H1 (cell line): Measurements from ENCODE around the gene TAF9. TPM values are rescaled to one million over a fixed set of nuclear protein-coding genes. Genes with fewer than 3 reads are reported as not detected.

Source experiments
- CTCF ChIA-PET: fragments of 300-600 bp; sonication (Branson Sonifier 250); formaldehyde crosslinking; loops from one replicate; lab custom pipeline; 2021; ENCODE audit not compliant: partially characterized antibody; lab: Charles Lee
- POLR2A ChIA-PET: fragments of 300-600 bp; sonication (Branson Sonifier 250); formaldehyde crosslinking; loops from one replicate; lab custom pipeline; 2021; ENCODE audit warnings: inconsistent platforms; ENCODE audit not compliant: partially characterized antibody; lab: Charles Lee
- DNase-seq, 2 experiments: peaks; one replicate each; pipeline versions ENCODE4 v3.0.0 to v3.0.0-alpha.2; 2010 to 2022; ENCODE audit warnings: low spot score in 2 of 2, low read depth in 1 of 2, mixed read lengths in 1 of 2
- FAIRE-seq: peaks from 2 replicates; lab custom pipeline; 2011; peaks lifted over from hg19 to GRCh38; lab: Jason Lieb, UNC
- H2AFZ ChIP-seq: 2 replicates; pipeline ENCODE4 v1.8.1; 2012; ENCODE audit warnings: low read length, inconsistent platforms
- H2AK5ac ChIP-seq: 2 replicates; pipeline ENCODE4 v1.6.1; 2013; ENCODE audit warnings: low read depth, low read length
- H2BK120ac ChIP-seq: replicated peaks from 2 replicates; pipeline ENCODE3; 2013; ENCODE audit warnings: low read depth, low read length, inconsistent platforms
- H2BK12ac ChIP-seq: 2 replicates; pipeline ENCODE4 v1.6.1; 2013; ENCODE audit warnings: low read depth, low read length
- H2BK15ac ChIP-seq: 2 replicates; pipeline ENCODE4 v1.6.1; 2013; ENCODE audit warnings: low read length
- H2BK20ac ChIP-seq: 2 replicates; pipeline ENCODE4 v1.6.1; 2013; ENCODE audit warnings: low read length
- H2BK5ac ChIP-seq: 2 replicates; pipeline ENCODE4 v1.6.1; 2013; ENCODE audit warnings: low read depth, low read length
- H3K14ac ChIP-seq: 2 replicates; pipeline ENCODE4 v1.6.1; 2013; ENCODE audit warnings: inconsistent platforms; ENCODE audit not compliant: insufficient read length
- H3K18ac ChIP-seq: 2 replicates; pipeline ENCODE4 v1.6.1; 2013; ENCODE audit warnings: low read length; ENCODE audit errors: extremely low read depth
- H3K23ac ChIP-seq: 2 replicates; pipeline ENCODE4 v1.6.1; 2013; ENCODE audit warnings: inconsistent platforms; ENCODE audit not compliant: insufficient read length
- H3K23me2 ChIP-seq: 2 replicates; pipeline ENCODE4 v1.6.1; 2013; ENCODE audit warnings: low read depth, low read length
- H3K27ac ChIP-seq: 2 replicates; pipeline ENCODE4 v1.6.1; 2011; ENCODE audit warnings: low read depth, low read length, inconsistent platforms
- H3K27me3 ChIP-seq, 4 experiments: replicated peaks in 1 of 4; 1 replicate in 1 of 4; 2 replicates in 3 of 4; pipeline versions ENCODE4 v1.6.1 to v1.8.1; 2011 to 2013; ENCODE audit warnings: low read length in 3 of 4, mild to moderate bottlenecking in 3 of 4, inconsistent platforms in 2 of 4, mixed read lengths in 2 of 4, moderate library complexity in 1 of 4; ENCODE audit not compliant: control insufficient read depth in 3 of 4, insufficient read depth in 3 of 4; ENCODE audit errors: extremely low read depth in 1 of 4
- H3K36me3 ChIP-seq, 4 experiments: 2 replicates each; pipeline versions ENCODE4 v1.6.1 to v1.8.1; 2011 to 2013; ENCODE audit warnings: mild to moderate bottlenecking in 4 of 4, low read length in 3 of 4, moderate library complexity in 2 of 4, control low read depth in 1 of 4, inconsistent platforms in 1 of 4; ENCODE audit not compliant: insufficient read depth in 4 of 4, control insufficient read depth in 2 of 4
- H3K4ac ChIP-seq: replicated peaks from 2 replicates; pipeline ENCODE3; 2013; ENCODE audit warnings: low read length, low read depth, mixed read lengths, inconsistent platforms; ENCODE audit not compliant: insufficient read length
- H3K4me1 ChIP-seq, 4 experiments: replicated peaks in 1 of 4; 1 replicate in 1 of 4; 2 replicates in 3 of 4; pipeline versions ENCODE4 v1.6.1 to v1.8.1; 2011 to 2013; ENCODE audit warnings: low read length in 3 of 4, inconsistent platforms in 2 of 4, mixed read lengths in 1 of 4; ENCODE audit not compliant: insufficient read depth in 4 of 4, control insufficient read depth in 3 of 4
- H3K4me2 ChIP-seq, 2 experiments: 2 replicates each; pipeline versions ENCODE4 v1.6.1 to v1.8.1; 2011 to 2013; ENCODE audit warnings: low read depth in 2 of 2, low read length in 2 of 2, control low read depth in 1 of 2, inconsistent platforms in 1 of 2, mild to moderate bottlenecking in 1 of 2; ENCODE audit not compliant: insufficient read depth in 1 of 2
- H3K4me3 ChIP-seq, 4 experiments: fragments of 200-600, 300-600 bp in 1 of 4; sonication (generic), shearing (Covaris generic), sonication (Bioruptor Twin) in 1 of 4; 2 replicates each; pipeline versions ENCODE4 v1.5.1 to v1.8.1; 2011 to 2016; ENCODE audit warnings: low read length in 4 of 4, low read depth in 3 of 4, control low read depth in 2 of 4, inconsistent platforms in 2 of 4, mild to moderate bottlenecking in 2 of 4, mixed read lengths in 1 of 4, moderate library complexity in 1 of 4; ENCODE audit not compliant: insufficient read depth in 2 of 4; ENCODE audit errors: extremely low read depth in 1 of 4
- H3K56ac ChIP-seq: replicated peaks from 2 replicates; pipeline ENCODE3; 2013; ENCODE audit warnings: low read depth, mild to moderate bottlenecking, mixed read lengths, low read length, inconsistent platforms; ENCODE audit not compliant: insufficient read length
- H3K79me1 ChIP-seq: 2 replicates; pipeline ENCODE4 v1.6.1; 2013; ENCODE audit warnings: low read depth, low read length, control low read depth
- H3K79me2 ChIP-seq, 2 experiments: 2 replicates each; pipeline versions ENCODE4 v1.6.1 to v1.8.1; 2012 to 2013; ENCODE audit warnings: low read length in 2 of 2, mild to moderate bottlenecking in 2 of 2, inconsistent platforms in 1 of 2; ENCODE audit not compliant: insufficient read depth in 2 of 2, control insufficient read depth in 1 of 2
- H3K9ac ChIP-seq, 4 experiments: replicated peaks in 1 of 4; 1 replicate in 1 of 4; 2 replicates in 3 of 4; pipeline versions ENCODE4 v1.6.1 to v1.8.1; 2011 to 2013; ENCODE audit warnings: low read depth in 3 of 4, low read length in 3 of 4, control low read depth in 2 of 4, mild to moderate bottlenecking in 2 of 4, moderate library complexity in 2 of 4, inconsistent platforms in 1 of 4; ENCODE audit errors: extremely low read depth in 1 of 4
- H3K9me3 ChIP-seq, 2 experiments: 2 replicates each; pipeline versions ENCODE4 v1.6.1 to v1.8.1; 2012 to 2013; ENCODE audit warnings: mild to moderate bottlenecking in 2 of 2, moderate library complexity in 2 of 2, control low read depth in 1 of 2, inconsistent platforms in 1 of 2, low read depth in 1 of 2, low read length in 1 of 2, mixed read lengths in 1 of 2; ENCODE audit not compliant: insufficient read depth in 2 of 2
- H4K20me1 ChIP-seq, 2 experiments: replicated peaks in 1 of 2; 2 replicates each; pipeline versions ENCODE3 to v1.8.1; 2011 to 2013; ENCODE audit warnings: inconsistent platforms in 2 of 2, low read length in 2 of 2, mild to moderate bottlenecking in 1 of 2; ENCODE audit not compliant: insufficient read depth in 2 of 2, control insufficient read depth in 1 of 2
- H4K5ac ChIP-seq: 2 replicates; pipeline ENCODE4 v1.6.1; 2013; ENCODE audit warnings: low read length, low read depth, mixed read lengths, inconsistent platforms; ENCODE audit not compliant: insufficient read length
- H4K8ac ChIP-seq: 2 replicates; pipeline ENCODE4 v1.8.0; 2013; ENCODE audit warnings: mild to moderate bottlenecking, moderate library complexity, low read length, inconsistent platforms; ENCODE audit not compliant: insufficient read depth; ENCODE audit errors: extremely low read depth
- H4K91ac ChIP-seq: replicated peaks from 2 replicates; pipeline ENCODE3; 2013; ENCODE audit warnings: low read length, mixed read lengths, inconsistent platforms; ENCODE audit not compliant: insufficient read length
- ASH2L ChIP-seq: fragments of 200-600, 300-600 bp; sonication (generic); IDR thresholded peaks from one replicate; pipeline ENCODE4 v1.7.1; 2017; ENCODE audit warnings: low read length
- BRCA1 ChIP-seq: IDR thresholded peaks from 2 replicates; pipeline ENCODE4 v1.6.1; 2012; ENCODE audit warnings: low read depth, low read length, improper control_type of control experiment
- CBX5 ChIP-seq: fragments of 300-800, 300-1000 bp; sonication (generic); IDR thresholded peaks from 2 replicates; pipeline ENCODE4 v1.7.1; 2016; ENCODE audit warnings: antibody characterized with exemption, low read length, low read depth
- CHD1 ChIP-seq: IDR thresholded peaks from 2 replicates; pipeline ENCODE4 v1.6.1; 2012; ENCODE audit warnings: low read depth, low read length, improper control_type of control experiment
- CREB1 ChIP-seq: IDR thresholded peaks from 2 replicates; pipeline ENCODE4 v1.6.1; 2012; ENCODE audit warnings: inconsistent platforms
- CTBP2 ChIP-seq: IDR thresholded peaks from 2 replicates; pipeline ENCODE4 v1.7.0; 2011; ENCODE audit warnings: borderline replicate concordance, mild to moderate bottlenecking, moderate library complexity, mixed read lengths, low read length; ENCODE audit not compliant: insufficient read depth, insufficient read length
- EP300 ChIP-seq, 2 experiments: IDR thresholded peaks; 1 replicate in 1 of 2; 2 replicates in 1 of 2; pipeline ENCODE4 v1.6.1; 2011 to 2012; ENCODE audit warnings: low read depth in 2 of 2, low read length in 2 of 2, mild to moderate bottlenecking in 2 of 2, borderline replicate concordance in 1 of 2, inconsistent platforms in 1 of 2, moderate library complexity in 1 of 2
- HDAC6 ChIP-seq: IDR thresholded peaks from one replicate; pipeline ENCODE4 v1.7.1; 2012; ENCODE audit warnings: low read depth, mild to moderate bottlenecking, inconsistent platforms, low read length, moderate library complexity
- KDM1A ChIP-seq: fragments of 200-600, 300-600 bp; sonication (generic); IDR thresholded peaks from 2 replicates; pipeline ENCODE4 v1.7.1; 2016; ENCODE audit warnings: mild to moderate bottlenecking, low read length, borderline replicate concordance
- MAFK ChIP-seq: IDR thresholded peaks from 2 replicates; pipeline ENCODE4 v1.6.1; 2012; ENCODE audit warnings: low read depth, mild to moderate bottlenecking, improper control_type of control experiment, low read length
- RBBP5 ChIP-seq: IDR thresholded peaks from 2 replicates; pipeline ENCODE4 v1.7.1; 2012; ENCODE audit warnings: low read depth, mild to moderate bottlenecking, inconsistent platforms, low read length, moderate library complexity, borderline replicate concordance
- RXRA ChIP-seq: IDR thresholded peaks from 2 replicates; pipeline ENCODE4 v1.6.1; 2011; ENCODE audit warnings: low read depth, mild to moderate bottlenecking, low read length, moderate library complexity; ENCODE audit not compliant: insufficient read depth
- SP2 ChIP-seq: IDR thresholded peaks from 2 replicates; pipeline ENCODE4 v1.6.1; 2012; ENCODE audit warnings: mild to moderate bottlenecking, low read length, inconsistent platforms
- WGBS, 2 experiments: shearing (Covaris generic) in 1 of 2; methylation state at CpG; one replicate each; pipeline versions ENCODE4 v1.1.6 to v1.1.7; 2013 to 2015; ENCODE audit warnings: low lambda C conversion rate in 2 of 2, mixed read lengths in 2 of 2, inconsistent platforms in 1 of 2, low coverage in 1 of 2, missing lambda C conversion rate in 1 of 2; ENCODE audit not compliant: insufficient replicate concordance in 2 of 2, insufficient coverage in 1 of 2, insufficient read length in 1 of 2; ENCODE audit errors: extremely low coverage in 1 of 2, missing lambda C conversion rate in 1 of 2; 5-methylcytosine and 5-hydroxymethylcytosine counted together
- polyA plus RNA-seq, 7 experiments: library from polyadenylated mRNA; depleted of rRNA in 3 of 7; stranded (reverse) in 5 of 7; unstranded in 2 of 7; fragments of >200 nt in 5 of 7; fragments of 200-250 nt in 2 of 7; gene quantifications; 1 replicate in 5 of 7; 2 replicates in 1 of 7; 4 replicates in 1 of 7; pipeline versions ENCODE4 v1.2.1 to v1.2.3, GENCODE V29; 2011 to 2013; ENCODE audit warnings: missing spikeins in 2 of 7, mixed read lengths in 2 of 7
- total RNA-seq: library from RNA; stranded (reverse); fragmentation: NEBNext Ultra II Directional; extraction: Animal tissue kit (Norgen Biotek cat#: 25700); gene quantifications from 2 replicates; pipeline ENCODE4 v1.2.1, GENCODE V29; 2021

TAF9 gene
- total and polyA plus RNA-seq, 2 of the 8 experiments (the other 6 are each of a cell fraction or from before 2014, with no cell fraction given): 85.1 to 135 TPM

- Histone ChIP-seq H3K9me3 (no peaks in the 10 kb centered on the region), H3K23ac (no peak overlapping the region), H3K27ac (no peak overlapping the region), H4K8ac (no peak overlapping the region), H3K9ac (peak overlapping the region in 1 of 4 experiments; percentile 46; a peak in 2 of 7 replicates), H3K36me3 (peaks cover 3 to 28% (median 15%) of the 10 kb centered on the region in 4 experiments; a peak in 7 of 8 replicates), H3K23me2 (no peaks in the 10 kb centered on the region; the same call in 1 of the 2 replicates), H3K4me3 (peak overlapping the region; percentile 83 to 95 (median 88); a peak in 7 of 8 replicates), H3K27me3 (no peaks in the 10 kb centered on the region), H3K18ac (no peak overlapping the region), H2BK120ac (no peak overlapping the region), H3K79me1 (0 out of 2 replicates have a peak, but pooled peaks cover 2% of the 10 kb centered on the region), H3K56ac (no peak overlapping the region), H2AK5ac (no peak overlapping the region; the same call in 1 of the 2 replicates), H3K79me2 (peaks cover 16 to 78% of the 10 kb centered on the region in 2 experiments), H4K91ac (no peak overlapping the region), H2BK15ac (no peak overlapping the region), H2BK12ac (0 out of 2 replicates have a peak overlapping the region, but pooled peaks have one; percentile 27), H2BK5ac (no peak overlapping the region), H4K5ac (no peak overlapping the region), H3K4me1 (peaks cover 0 to 5% (median 0%) of the 10 kb centered on the region in 4 experiments; a peak in 1 of 7 replicates), H3K4ac (no peak overlapping the region), H4K20me1 (peaks cover 0 to 4% of the 10 kb centered on the region in 2 experiments), H3K14ac (no peak overlapping the region), H2BK20ac (no peak overlapping the region), H3K4me2 (peak overlapping the region; percentile 51 to 69), H2AFZ (no peak overlapping the region)
- DNase-seq (no peak), FAIRE-seq (no peak)
- WGBS, 2 experiments: 82% methylated on average over 11 of the region's 11 CpGs; no CpG with 5 or more reads in 1 of the 2 experiments
- CTCF ChIA-PET: interaction anchor here (0.7 to 1.1 kb wide), 3 partner anchors 16 to 129 kb away, joined by 3 read pairs; no protein-coding TSS in a partner anchor
- POLR2A ChIA-PET: interaction anchor here (0.6 to 0.7 kb wide), 2 partner anchors 134 to 201 kb away, joined by 3 read pairs; partner anchors contain the start of gene CCNB1
- no peak for TF ChIP-seq CHD1
- TF ChIP-seq RBBP5: no peak
- TF ChIP-seq CREB1: no peak
- no peak for TF ChIP-seq SP2
- TF ChIP-seq BRCA1: no peak
- TF ChIP-seq CBX5: no peak
- no peak for TF ChIP-seq HDAC6
- TF ChIP-seq MAFK: no peak
- no peak for TF ChIP-seq KDM1A
- TF ChIP-seq ASH2L: no peak
- no peak for TF ChIP-seq RXRA
- no peak for TF ChIP-seq EP300 (IDR thresholded peaks at IDR 0.05; ENCODE audit: borderline replicate concordance in 1 of 2, low read depth in 2 of 2, low read length in 2 of 2)
- TF ChIP-seq CTBP2: no peak
Measured at GRCh38 chr5:69367697-69368279, 1.5 kb downstream of the TAF9 start.
